SK-N-SH (cell line): ENCODE results near the gene FALEC. TPM values are rescaled to one million over a fixed set of nuclear protein-coding genes. Genes with fewer than 3 reads are reported as not detected.

Experiments used
- CTCF ChIA-PET: fragments of 300-600, 350-600 bp; formaldehyde crosslinking; extraction: SDS; loops from one replicate; lab custom pipeline; 2021; lab: Yijun Ruan, JAX
- POLR2A ChIA-PET: fragments of 350-600 bp; sonication (Branson Sonifier 250); formaldehyde crosslinking; extraction: SDS; loops from one replicate; lab custom pipeline; 2020; ENCODE audit warnings: antibody characterized with exemption, inconsistent platforms; lab: Yijun Ruan, JAX
- DNase-seq: peaks from one replicate; pipeline ENCODE4 v3.0.0; 2012
- H2AFZ ChIP-seq: fragments of 200-600 bp; sonication (generic); 2 replicates; pipeline ENCODE4 v1.8.1; 2016; ENCODE audit warnings: antibody characterized with exemption, mild to moderate bottlenecking, low read depth
- H3F3A ChIP-seq: fragments of 200-600 bp; sonication (generic); replicated peaks from 2 replicates; pipeline ENCODE3; 2016; ENCODE audit warnings: antibody characterized with exemption, mild to moderate bottlenecking; ENCODE audit not compliant: insufficient read depth
- H3K27ac ChIP-seq, 2 experiments: fragments of 200-500 bp in 1 of 2; fragments of 200-600 bp in 1 of 2; sonication (Bioruptor generic) in 1 of 2; sonication (generic), shearing (Covaris generic) in 1 of 2; 2 replicates each; pipeline versions ENCODE4 v1.5.1 to v1.6.1; 2014 to 2016; ENCODE audit warnings: low read depth in 2 of 2, inconsistent platforms in 1 of 2, low read length in 1 of 2, mild to moderate bottlenecking in 1 of 2, mixed read lengths in 1 of 2
- H3K27me3 ChIP-seq: fragments of 200-600 bp; sonication (generic), shearing (Covaris generic); 2 replicates; pipeline ENCODE4 v1.6.1; 2016; ENCODE audit warnings: mixed run types; ENCODE audit not compliant: insufficient read depth
- H3K36me3 ChIP-seq, 2 experiments: fragments of 200-500 bp in 1 of 2; fragments of 200-600 bp in 1 of 2; sonication (Bioruptor generic) in 1 of 2; sonication (generic) in 1 of 2; replicated peaks in 1 of 2; 2 replicates each; pipeline versions ENCODE3 to v1.5.1; 2014 to 2016; ENCODE audit warnings: low read length in 1 of 2, mild to moderate bottlenecking in 1 of 2; ENCODE audit not compliant: insufficient read depth in 2 of 2, control insufficient read depth in 1 of 2
- H3K4me1 ChIP-seq, 2 experiments: fragments of 200-500 bp in 1 of 2; fragments of 200-600 bp in 1 of 2; sonication (Bioruptor generic) in 1 of 2; sonication (generic), shearing (Covaris generic) in 1 of 2; 2 replicates each; pipeline versions ENCODE4 v1.5.1 to v1.6.1; 2014 to 2016; ENCODE audit warnings: low read depth in 1 of 2, low read length in 1 of 2, mixed run types in 1 of 2; ENCODE audit not compliant: insufficient read depth in 2 of 2, control insufficient read depth in 1 of 2
- H3K4me2 ChIP-seq: fragments of 200-600 bp; sonication (generic), shearing (Covaris generic); 2 replicates; pipeline ENCODE4 v1.6.1; 2017; ENCODE audit warnings: mixed run types
- H3K4me3 ChIP-seq, 2 experiments: fragments of 200-500 bp in 1 of 2; fragments of 200-600 bp in 1 of 2; sonication (Bioruptor generic) in 1 of 2; sonication (generic), shearing (Covaris generic) in 1 of 2; 2 replicates each; pipeline versions ENCODE4 v1.5.1 to v1.8.1; 2014 to 2016; ENCODE audit warnings: low read depth in 2 of 2, inconsistent platforms in 1 of 2, low read length in 1 of 2, mild to moderate bottlenecking in 1 of 2, mixed read lengths in 1 of 2, moderate library complexity in 1 of 2
- H3K79me2 ChIP-seq: fragments of 200-600 bp; sonication (generic); 2 replicates; pipeline ENCODE4 v1.8.1; 2017; ENCODE audit warnings: mild to moderate bottlenecking; ENCODE audit not compliant: insufficient read depth
- H3K9ac ChIP-seq: fragments of 200-600 bp; sonication (generic); 2 replicates; pipeline ENCODE4 v1.6.1; 2017; ENCODE audit warnings: mixed run types
- H3K9me2 ChIP-seq: fragments of 200-600 bp; sonication (generic); 2 replicates; pipeline ENCODE4 v1.6.1; 2017; ENCODE audit warnings: mixed run types
- H3K9me3 ChIP-seq: fragments of 200-600 bp; sonication (generic); 2 replicates; pipeline ENCODE4 v1.6.1; 2017; ENCODE audit warnings: mixed run types, mild to moderate bottlenecking, moderate library complexity
- H4K20me1 ChIP-seq: fragments of 200-600 bp; sonication (generic); 2 replicates; pipeline ENCODE4 v1.6.1; 2017; ENCODE audit warnings: mild to moderate bottlenecking, mixed run types; ENCODE audit not compliant: insufficient read depth
- FOSL2 ChIP-seq: IDR thresholded peaks from 2 replicates; pipeline ENCODE4 v1.4.0; 2012; ENCODE audit warnings: low read depth, mild to moderate bottlenecking, moderate library complexity, borderline replicate concordance
- MEF2A ChIP-seq: IDR thresholded peaks from 2 replicates; pipeline ENCODE4 v1.4.0; 2012; ENCODE audit warnings: low read depth, borderline replicate concordance
- NFIC ChIP-seq: IDR thresholded peaks from 2 replicates; pipeline ENCODE4 v1.4.0; 2012; ENCODE audit warnings: borderline replicate concordance
- POLR2AphosphoS5 ChIP-seq: IDR thresholded peaks from 2 replicates; pipeline ENCODE4 v1.6.1; 2012; ENCODE audit warnings: low read depth, low read length
- RAD21 ChIP-seq: IDR thresholded peaks from 2 replicates; pipeline ENCODE4 v1.6.1; 2012; ENCODE audit warnings: mild to moderate bottlenecking, low read length
- WGBS: methylation state at CpG from one replicate; pipeline ENCODE4 v1.1.6; 2017; ENCODE audit warnings: low lambda C conversion rate; 5-methylcytosine and 5-hydroxymethylcytosine counted together
- polyA plus RNA-seq, 3 experiments: library from polyadenylated mRNA; depleted of rRNA; stranded (reverse); fragments of >200 nt; gene quantifications; 2 replicates each; pipeline ENCODE4 v1.2.3, GENCODE V29; 2012
- TF ChIP-seq, protein P1 (sequence below): IDR thresholded peaks from 2 replicates; pipeline ENCODE4 v1.4.0; 2012; ENCODE audit warnings: low read depth, borderline replicate concordance
- TF ChIP-seq, protein P2 (sequence below): fragments of 200-600 bp; sonication (generic); IDR thresholded peaks from 2 replicates; pipeline ENCODE4 v1.6.1; 2017; ENCODE audit warnings: antibody characterized with exemption, mild to moderate bottlenecking, moderate library complexity

Gene FALEC
- polyA plus RNA-seq, 1 of the 3 experiments (the other 2 are of a cell fraction) = 0.72 TPM

DNA sequence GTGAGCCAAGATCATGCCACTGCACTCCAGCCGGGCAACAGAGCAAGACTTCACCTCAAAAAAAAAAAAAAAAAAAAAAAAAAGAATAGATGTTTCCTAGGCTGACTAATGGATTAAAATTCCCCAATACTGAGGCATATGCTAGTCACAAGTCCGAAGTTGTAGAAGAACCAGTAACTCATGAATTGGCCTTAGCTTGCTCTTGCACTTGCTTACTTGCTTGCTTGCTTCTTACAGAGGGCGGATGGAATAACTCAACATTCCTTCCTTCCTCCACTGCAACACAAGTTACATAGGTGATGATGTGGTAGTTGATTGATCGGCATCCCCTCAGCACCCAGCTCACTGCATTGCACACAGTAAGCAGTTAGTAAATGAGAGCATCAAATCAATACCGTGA is 31.1 kb upstream of the FALEC start:
- H3K27me3 ChIP-seq = no peaks in the 10 kb centered on the region
- no peak overlapping the region for H3K9ac ChIP-seq
- H3K36me3 ChIP-seq = peaks cover 5 to 7% of the 10 kb centered on the region in 2 experiments
- H2AFZ ChIP-seq = no peak overlapping the region
- H3K4me1 ChIP-seq = peaks cover 5 to 12% of the 10 kb centered on the region in 2 experiments; a peak in 2 of 4 replicates
- 53% methylated on average over 5 of the region's 5 CpGs for WGBS
- H3K4me3 ChIP-seq = no peak overlapping the region
- no peaks in the 10 kb centered on the region for H3K9me3 ChIP-seq
- H4K20me1 ChIP-seq = no peaks in the 10 kb centered on the region
- H3K9me2 ChIP-seq = no peaks in the 10 kb centered on the region
- ChIA-PET CTCF (no interaction called here), POLR2A (no interaction called here)
- peaks cover 10% of the 10 kb centered on the region for H3K79me2 ChIP-seq
- DNase-seq = no peak
- H3K4me2 ChIP-seq = 0 out of 2 replicates have a peak overlapping the region, but pooled peaks have one; percentile 17
- TF ChIP-seq, protein P1, sequence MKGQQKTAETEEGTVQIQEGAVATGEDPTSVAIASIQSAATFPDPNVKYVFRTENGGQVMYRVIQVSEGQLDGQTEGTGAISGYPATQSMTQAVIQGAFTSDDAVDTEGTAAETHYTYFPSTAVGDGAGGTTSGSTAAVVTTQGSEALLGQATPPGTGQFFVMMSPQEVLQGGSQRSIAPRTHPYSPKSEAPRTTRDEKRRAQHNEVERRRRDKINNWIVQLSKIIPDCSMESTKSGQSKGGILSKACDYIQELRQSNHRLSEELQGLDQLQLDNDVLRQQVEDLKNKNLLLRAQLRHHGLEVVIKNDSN = no peak
- TF ChIP-seq NFIC (no peak), POLR2AphosphoS5 (no peak), FOSL2 (peak; percentile 28; the same call in 1 of the 2 replicates), MEF2A (no peak)
- peaks cover 19% of the 10 kb centered on the region for H3F3A ChIP-seq
- peak overlapping the region in 1 of 2 experiments; percentile 30; a peak in 2 of 4 replicates for H3K27ac ChIP-seq

DNA sequence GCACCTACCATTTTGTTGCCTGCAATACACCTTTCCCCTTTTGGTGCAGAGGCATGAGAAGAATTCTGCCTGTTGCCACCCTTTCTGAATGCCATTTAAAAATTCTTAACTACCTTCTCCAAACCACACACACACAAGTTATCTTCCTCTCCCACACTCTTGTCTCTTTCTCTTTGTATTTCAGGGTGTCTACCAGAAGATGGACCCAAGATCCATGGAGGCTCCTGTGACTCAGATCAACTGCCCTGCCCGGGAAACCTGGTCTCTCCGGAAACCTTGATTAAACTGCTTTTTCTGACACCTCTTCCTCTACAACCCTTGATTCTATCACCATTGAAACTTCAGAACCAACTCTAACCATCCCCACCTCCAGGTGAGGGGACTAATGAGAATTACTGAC is 30.7 kb upstream of the FALEC start:
- Histone ChIP-seq H3K4me3 (no peak overlapping the region), H3K27me3 (no peaks in the 10 kb centered on the region), H3K9me2 (no peaks in the 10 kb centered on the region), H3F3A (peaks cover 19% of the 10 kb centered on the region), H3K36me3 (peaks cover 5 to 12% of the 10 kb centered on the region in 2 experiments), H3K79me2 (peaks cover 10% of the 10 kb centered on the region), H3K27ac (peak overlapping the region in 1 of 2 experiments; percentile 30; a peak in 2 of 4 replicates), H3K9ac (no peak overlapping the region), H3K9me3 (no peaks in the 10 kb centered on the region), H3K4me1 (peaks cover 5 to 12% of the 10 kb centered on the region in 2 experiments; a peak in 2 of 4 replicates), H4K20me1 (no peaks in the 10 kb centered on the region), H3K4me2 (peak overlapping the region; percentile 17; the same call in 1 of the 2 replicates), H2AFZ (peak overlapping the region; percentile 87)
- DNase-seq = no peak
- WGBS = 15% methylated on average over 2 of the region's 2 CpGs
- TF ChIP-seq, protein P2, sequence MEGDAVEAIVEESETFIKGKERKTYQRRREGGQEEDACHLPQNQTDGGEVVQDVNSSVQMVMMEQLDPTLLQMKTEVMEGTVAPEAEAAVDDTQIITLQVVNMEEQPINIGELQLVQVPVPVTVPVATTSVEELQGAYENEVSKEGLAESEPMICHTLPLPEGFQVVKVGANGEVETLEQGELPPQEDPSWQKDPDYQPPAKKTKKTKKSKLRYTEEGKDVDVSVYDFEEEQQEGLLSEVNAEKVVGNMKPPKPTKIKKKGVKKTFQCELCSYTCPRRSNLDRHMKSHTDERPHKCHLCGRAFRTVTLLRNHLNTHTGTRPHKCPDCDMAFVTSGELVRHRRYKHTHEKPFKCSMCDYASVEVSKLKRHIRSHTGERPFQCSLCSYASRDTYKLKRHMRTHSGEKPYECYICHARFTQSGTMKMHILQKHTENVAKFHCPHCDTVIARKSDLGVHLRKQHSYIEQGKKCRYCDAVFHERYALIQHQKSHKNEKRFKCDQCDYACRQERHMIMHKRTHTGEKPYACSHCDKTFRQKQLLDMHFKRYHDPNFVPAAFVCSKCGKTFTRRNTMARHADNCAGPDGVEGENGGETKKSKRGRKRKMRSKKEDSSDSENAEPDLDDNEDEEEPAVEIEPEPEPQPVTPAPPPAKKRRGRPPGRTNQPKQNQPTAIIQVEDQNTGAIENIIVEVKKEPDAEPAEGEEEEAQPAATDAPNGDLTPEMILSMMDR = peak; percentile 48
- TF ChIP-seq FOSL2 (no peak), RAD21 (peak; percentile 38)
- ChIA-PET CTCF (interaction anchor here (0.8 kb wide), 1 partner anchor 47 kb away, joined by 3 read pairs; no protein-coding TSS in a partner anchor), POLR2A (no interaction called here)
